ENCODE measurements around the gene ADGRL3.
A peak's percentile ranks its signal among the peaks of the same experiment; 100 is the strongest.
"Not testable (repeated sequence)": the region's sequence is repeated elsewhere in the genome, so short reads cannot be mapped to it uniquely, and the experiment has no call there.

Gene ADGRL3

GRCh38 chr4:61911313-61911756 is 711.2 kb downstream of the ADGRL3 start:
- no peak for DNase-seq (ENCODE audit: low read depth)

- DNase-seq (ENCODE audit: low read depth): no peak
Observed at GRCh38 chr4:61913619-61914018, 713.5 kb downstream of the ADGRL3 start.

- DNase-seq (ENCODE audit: low read depth): no peak
Observed at GRCh38 chr4:61915501-61915900, 715.4 kb downstream of the ADGRL3 start.

DNA sequence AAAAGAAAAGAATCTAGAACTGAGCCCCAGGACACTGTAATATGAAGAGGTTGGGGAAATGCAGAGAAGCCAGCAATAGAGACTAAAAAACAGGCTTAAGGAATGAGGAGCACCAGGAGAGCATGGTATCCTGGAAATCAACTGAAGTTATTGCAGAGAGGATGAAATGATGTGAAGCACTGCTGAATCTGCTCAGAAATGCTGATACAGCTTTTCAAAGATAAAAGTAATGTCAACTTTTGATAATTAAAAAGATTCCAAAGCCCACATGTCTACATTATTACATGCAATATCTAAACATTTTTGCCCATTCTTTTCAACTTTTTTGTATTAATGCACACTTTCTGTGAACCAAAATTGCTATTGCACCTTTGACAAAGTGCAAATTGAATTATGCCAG is 718.4 kb downstream of the ADGRL3 start:
- DNase-seq (ENCODE audit: low read depth): no peak

GRCh38 chr4:61918987-61919386 is 718.9 kb downstream of the ADGRL3 start:
- DNase-seq (ENCODE audit: low read depth): no peak

DNA sequence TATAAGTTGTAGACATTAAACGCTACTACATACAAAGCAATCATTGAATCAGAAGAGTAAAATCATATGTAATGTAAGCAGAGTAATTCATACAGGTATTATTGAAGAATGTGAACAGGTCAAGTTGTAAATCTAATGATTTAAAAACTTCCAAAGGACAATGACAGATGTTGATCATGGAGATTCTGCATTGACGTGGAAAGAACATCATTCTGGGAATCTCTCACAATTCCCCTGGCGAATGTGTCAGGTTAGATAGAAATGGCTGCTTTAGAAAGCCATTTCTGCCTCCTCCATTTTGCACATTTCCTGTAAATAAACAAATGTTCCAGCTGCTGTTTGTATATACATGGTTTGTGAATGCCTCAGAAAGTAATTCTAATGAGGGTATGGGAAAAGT is 719.4 kb downstream of the ADGRL3 start:
- no peak for DNase-seq (ENCODE audit: low read depth)

DNA sequence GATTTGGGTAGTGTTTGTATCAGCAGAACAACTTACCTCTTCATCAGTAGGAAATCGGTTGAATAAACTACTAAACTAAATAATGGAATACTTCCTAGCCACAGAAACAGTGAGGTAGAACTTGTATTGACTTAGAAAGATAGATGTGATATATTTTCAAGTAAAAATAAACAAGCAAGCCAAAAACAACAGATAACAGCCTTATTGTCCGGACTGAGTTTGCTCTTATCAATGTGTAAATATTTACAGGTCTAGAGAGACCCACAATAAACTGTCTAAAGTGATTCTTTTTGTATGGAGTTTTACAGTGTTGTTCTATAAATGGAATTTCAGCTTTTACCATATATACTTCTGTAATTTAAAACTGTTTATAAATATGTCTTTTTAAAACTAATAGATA is 721.8 kb downstream of the ADGRL3 start:
- no peak for DNase-seq (ENCODE audit: low read depth)

GRCh38 chr4:61922766-61923165 is 722.6 kb downstream of the ADGRL3 start:
- DNase-seq (ENCODE audit: low read depth): no peak

- DNase-seq (ENCODE audit: low read depth): no peak
Observed at GRCh38 chr4:61923179-61923578, 723.1 kb downstream of the ADGRL3 start.

GRCh38 chr4:61924131-61924530 is 724.0 kb downstream of the ADGRL3 start:
- DNase-seq (ENCODE audit: low read depth): no peak

DNA sequence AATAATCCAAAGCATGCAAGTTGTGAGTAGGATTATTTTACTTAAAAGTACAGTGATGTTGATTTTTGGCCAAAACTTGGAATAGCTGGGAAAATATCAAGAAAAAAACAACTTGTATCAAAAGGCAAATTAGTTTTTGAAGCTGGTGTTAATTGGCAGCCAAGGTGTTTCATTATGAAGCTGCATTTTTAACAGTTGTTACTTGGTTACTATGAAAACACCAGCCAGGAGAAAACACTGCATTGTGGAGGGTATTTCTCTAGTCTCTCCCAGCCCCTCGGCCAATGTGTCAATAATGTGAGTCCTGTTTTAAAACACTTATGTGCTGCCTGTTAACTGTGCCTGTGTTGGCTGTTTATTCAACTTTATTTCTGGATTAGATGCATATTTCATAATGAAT is 733.4 kb downstream of the ADGRL3 start:
- no peak for DNase-seq (ENCODE audit: low read depth)

DNA sequence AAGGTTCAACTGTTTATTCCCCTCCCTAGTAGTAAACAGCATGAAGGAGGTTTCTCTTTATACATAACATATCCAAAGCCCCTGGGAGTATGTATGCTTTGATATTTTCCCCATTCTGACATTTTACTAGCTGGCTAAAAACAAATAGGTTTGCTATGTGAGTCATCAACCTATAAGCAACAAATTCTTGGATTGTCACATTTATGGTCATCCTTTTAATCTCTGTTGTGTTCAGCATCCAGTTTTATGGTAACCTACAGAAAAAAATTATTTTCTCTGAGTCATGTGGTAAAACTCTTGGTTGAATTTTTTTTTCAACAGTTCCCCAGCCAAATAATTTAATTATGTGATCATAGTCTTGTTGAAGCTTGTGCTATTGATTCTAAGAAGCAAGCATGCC is 734.1 kb downstream of the ADGRL3 start:
- DNase-seq (ENCODE audit: low read depth): no peak

GRCh38 chr4:61938250-61938846 is 738.2 kb downstream of the ADGRL3 start:
- DNase-seq (ENCODE audit: low read depth): no peak

- no peak for DNase-seq (ENCODE audit: low read depth)
Observed at GRCh38 chr4:61950625-61951024, 750.5 kb downstream of the ADGRL3 start.

DNA sequence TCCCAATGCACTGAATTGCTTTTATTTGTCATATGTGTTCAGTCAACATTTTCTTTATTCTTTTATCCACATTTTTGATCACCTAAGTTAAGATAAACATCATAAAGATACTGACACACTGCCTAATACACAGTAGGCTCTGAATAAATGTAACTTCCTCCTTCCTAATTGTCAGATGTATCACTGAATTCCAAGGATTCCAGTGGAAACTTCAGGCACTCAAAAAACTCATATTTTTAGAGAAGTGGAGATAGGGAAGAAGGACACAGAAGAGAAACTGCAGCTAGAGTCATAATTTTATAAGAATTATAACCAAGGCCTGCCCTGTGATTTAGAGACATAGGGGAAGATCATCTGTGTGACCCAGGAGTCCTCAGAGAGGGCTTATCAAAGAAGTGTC is 753.3 kb downstream of the ADGRL3 start:
- DNase-seq (ENCODE audit: low read depth): no peak

- DNase-seq (ENCODE audit: low read depth): no peak
Observed at GRCh38 chr4:61958591-61958990, 758.5 kb downstream of the ADGRL3 start.

GRCh38 chr4:61959087-61959486 is 759.0 kb downstream of the ADGRL3 start:
- no peak for DNase-seq (ENCODE audit: low read depth)

- no peak for DNase-seq (ENCODE audit: low read depth)
Observed at GRCh38 chr4:61984260-61984909, 784.3 kb downstream of the ADGRL3 start.

DNA sequence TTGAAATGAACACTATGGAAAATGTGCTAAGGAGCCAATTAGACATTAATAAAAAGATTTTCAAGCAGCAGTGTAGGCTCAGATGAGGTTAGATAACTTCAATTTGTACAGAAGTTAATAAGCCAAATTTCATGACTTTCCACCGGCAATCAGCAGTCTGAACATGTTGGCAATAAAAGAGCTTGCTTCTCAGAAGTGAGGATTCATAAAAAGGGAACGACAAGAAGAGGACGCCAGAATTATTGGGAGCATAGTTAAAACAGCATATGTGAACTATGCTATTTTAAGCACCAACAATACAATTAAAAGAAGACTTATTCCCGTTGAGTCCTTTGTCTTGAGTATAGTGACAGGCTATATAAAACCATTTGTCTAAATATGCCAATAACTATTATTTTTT is 785.3 kb downstream of the ADGRL3 start:
- no peak for DNase-seq (ENCODE audit: low read depth)

DNA sequence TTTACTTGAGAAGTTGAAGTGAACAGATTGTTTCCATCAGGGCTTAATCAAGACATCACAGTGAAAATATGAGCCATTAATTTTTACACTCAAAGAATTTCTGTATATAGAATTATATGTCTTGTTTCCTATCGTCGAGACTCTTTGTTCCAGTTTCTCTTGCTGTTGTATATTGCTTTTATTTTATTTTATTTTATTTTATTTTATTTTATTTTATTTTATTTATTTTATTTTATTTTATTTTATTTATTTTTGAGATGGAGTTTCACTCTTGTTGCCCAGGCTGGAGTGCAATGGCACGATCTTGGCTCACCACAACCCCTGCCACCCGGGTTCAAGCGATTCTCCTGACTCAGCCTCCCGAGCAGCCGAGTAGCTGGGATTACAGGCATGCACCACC is 786.8 kb downstream of the ADGRL3 start:
- DNase-seq (ENCODE audit: low read depth): not testable (repeated sequence)

DNA sequence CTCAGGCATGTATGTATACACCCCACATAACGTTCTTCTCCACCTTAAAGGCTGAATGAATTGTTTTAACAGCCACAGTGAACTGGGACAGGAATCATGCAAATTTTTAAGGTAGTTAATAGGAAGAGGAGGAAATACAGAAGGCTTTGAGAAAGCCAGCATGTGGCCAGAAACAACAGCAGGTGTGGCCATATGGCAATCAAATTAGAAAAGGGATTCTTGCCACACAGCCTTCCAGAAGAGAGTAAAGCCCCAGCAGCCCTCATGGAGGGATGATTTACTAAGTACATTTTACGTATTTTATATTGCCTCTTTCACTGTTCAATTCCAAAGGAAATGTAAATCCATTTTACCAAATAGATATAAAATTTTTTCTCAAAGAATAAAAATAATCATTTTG is 792.2 kb downstream of the ADGRL3 start:
- DNase-seq (ENCODE audit: low read depth): no peak

DNA sequence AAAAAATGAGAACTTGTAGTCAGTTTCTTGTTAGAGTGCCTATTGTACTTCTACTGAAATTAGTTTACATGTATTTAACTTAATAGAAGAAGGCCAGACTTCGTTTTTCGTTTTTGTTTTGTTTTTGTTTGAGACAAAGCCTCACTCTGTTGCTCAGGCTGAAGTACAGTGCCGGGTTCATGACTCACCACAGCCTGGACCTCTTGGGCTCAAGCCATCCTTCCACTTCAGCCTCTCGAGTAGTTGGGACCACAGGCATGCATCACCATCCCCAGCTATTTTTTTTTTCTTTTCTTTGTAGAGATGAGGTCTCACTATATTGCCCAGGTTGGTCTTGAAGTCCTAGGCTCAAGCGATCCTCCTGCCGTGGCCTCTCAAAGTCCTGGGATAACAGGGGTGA is 793.9 kb downstream of the ADGRL3 start:
- peak; percentile 22 for DNase-seq (ENCODE audit: low read depth)

DNA sequence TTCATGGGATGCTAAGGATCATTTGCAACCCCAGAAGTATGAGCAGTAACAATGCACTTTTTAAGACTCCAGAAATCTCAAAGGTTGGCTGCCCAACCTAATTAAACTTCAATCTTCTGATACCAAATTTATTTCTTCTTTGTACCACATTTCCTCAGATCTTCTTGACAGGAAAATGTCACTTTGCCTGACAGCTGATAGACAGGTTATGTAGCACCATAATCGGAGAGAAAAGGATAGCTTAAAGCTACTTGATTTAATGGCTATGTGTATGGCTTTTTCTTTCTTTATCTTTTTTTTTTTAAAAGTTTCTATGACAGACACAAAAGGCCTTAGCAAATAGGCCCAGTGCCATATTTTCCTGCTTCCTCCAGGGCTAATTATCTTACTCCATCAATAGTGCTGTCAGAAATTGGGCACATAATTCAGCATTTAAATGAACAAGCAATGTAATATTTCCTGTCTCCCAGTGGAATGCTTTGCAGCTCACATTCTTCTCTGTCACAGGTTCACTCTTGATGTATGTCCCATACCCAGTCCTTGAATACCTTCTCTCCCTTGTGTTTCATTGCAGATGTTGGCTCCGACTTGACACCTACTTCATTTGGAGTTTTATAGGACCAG is 795.7 kb downstream of the ADGRL3 start:
- DNase-seq (ENCODE audit: low read depth): no peak

GRCh38 chr4:61996943-61997342 is 796.8 kb downstream of the ADGRL3 start:
- DNase-seq (ENCODE audit: low read depth): no peak
